Nucleus accumbens (tissue), 56 donors: Measurements from ENCODE around the gene PRCD.

ENCODE experiments used
- DNase-seq, 56 donors: peaks; one replicate each; lab custom pipeline; 2025; lab: John Stamatoyannopoulos, UW

Gene PRCD

DNA sequence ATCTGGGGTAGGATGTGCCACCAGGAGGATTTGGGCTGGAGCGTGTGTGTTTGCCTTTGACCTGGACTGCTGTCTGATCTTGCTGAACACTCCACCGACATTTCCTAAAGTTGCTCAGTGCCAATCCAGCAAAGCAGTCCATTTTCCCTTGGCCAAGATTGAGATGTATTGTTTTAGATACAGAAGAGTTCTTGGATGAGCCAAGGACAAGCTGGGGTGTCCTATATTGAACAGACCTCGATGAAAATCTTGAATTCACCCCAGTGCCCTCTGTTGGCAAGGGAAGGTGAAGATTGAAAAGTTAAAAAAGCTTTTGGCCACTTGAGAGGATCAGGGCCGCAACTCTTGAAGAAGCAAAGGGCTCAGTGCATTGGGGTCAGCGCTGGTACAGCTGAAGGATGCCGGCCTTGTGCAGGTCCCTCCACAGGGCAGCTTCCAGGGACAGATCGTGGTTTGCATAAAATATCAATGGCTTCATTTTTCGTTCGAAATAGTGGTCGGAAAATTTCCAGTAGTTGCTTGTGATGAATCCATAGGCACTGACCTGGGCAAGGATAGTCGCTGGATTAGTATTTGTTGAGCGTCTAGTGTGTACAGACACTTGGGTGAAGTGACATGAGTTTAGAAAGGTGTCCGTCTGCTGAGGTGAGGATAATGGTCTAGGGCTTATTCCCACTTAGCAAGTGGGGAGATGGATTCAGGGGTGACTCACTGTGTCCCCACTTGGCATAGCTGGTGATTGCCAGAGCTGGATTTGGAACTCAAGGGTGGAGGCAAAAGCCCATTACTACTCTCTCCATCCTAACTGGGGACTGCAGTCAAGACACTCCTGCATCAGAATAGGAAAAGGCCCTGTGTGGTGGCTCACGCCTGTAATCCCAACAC is 26.1 kb downstream of the PRCD start:
- no peak for DNase-seq

DNA sequence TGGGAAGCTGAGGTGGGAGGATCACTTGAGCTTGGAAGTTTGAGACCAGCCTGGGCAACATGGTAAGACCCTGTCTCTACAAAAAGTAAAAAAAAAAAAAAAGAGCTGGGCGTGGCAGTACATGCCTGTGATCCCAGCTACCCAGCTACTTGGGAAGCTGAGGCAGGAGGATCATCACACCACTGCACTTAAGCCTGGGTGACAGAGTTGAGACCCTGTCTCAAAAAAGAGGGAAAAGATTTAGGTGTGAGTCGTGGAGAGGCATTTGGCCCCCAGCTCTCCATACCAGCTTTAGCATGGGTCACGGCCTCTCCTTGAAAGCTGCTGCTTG is 26.7 kb downstream of the PRCD start:
- no peak for DNase-seq

DNA sequence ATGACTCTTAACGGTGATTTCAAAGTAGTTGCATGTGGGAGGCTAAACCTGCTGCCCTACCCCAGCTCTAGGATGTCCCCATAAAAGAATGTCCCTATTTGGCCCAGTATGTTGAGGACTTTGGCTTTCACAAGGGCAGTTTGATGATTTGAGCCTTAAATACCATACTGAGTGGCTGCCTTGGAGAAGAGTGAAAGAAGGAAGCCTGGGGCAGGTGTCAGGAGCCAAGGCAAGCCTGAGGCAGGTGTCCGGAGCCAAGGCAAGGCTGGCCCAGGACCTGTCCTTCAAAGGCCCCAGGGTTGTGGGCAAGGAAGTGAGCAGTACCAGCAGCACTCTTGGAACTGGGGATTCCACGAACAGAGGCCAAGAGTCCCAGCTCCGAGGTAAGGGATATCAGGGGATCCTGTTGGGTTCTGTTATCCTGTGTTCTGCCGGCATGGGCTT is 27.2 kb downstream of the PRCD start:
- DNase-seq: no peak

DNA sequence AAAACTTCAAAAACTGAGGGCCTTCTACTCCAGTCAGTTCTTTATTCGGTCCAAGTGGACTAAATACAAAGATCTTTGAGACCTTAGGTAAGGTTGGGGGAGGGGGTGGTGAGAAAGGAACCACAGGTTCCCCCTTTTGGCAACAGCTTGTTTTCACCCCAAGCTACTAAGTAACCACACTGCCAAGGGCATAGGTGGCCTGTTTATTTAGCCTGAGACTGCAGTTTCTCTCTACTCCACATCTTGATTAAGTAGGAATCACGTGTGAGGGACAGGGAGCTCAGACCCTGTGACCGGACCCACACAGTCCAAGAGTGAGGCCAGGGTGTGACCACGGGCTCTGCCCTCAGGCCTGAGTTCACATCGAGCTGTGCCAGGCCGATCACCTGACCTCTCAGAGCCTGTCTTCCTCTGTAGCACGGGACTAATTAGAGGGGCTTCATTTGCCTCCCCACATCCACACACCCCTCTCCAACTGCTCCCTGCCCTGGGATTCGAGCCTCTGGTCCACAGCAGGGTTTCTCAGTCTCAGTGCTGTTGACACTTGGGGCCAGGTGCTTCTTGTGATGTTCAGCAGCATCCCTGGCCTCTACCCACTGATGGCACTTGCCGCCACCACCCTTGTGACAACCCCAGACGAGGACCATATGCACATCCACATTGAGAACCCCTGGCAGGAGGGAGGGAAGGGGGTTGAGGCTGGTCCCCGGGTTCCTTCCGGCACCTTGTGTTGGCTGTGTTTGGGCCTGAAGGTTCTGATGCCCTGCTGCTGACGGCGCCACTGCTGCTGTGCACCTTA is 28.0 kb downstream of the PRCD start:
- DNase-seq: no peak

DNA sequence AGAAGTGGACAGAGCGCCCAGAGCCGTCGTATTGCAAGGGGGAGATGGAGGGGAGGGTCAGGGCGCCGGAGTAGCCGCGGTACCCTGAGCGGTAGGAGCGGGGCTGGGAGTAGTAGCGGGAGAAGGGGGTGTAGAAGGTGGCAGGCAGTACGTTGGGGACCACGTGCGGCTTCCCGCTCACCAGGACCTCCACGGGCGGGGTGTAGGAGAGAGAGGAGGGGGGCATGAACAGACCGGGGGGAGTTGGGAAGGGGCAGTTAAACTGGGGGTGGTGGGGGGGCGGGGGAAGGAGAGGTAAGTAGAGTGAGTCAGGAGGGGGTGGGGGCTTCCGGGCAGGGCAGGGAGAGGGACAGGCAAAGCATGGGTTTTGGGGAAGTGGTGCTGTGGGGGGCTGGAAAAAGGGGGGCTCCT is 29.0 kb downstream of the PRCD start:
- no peak for DNase-seq

DNA sequence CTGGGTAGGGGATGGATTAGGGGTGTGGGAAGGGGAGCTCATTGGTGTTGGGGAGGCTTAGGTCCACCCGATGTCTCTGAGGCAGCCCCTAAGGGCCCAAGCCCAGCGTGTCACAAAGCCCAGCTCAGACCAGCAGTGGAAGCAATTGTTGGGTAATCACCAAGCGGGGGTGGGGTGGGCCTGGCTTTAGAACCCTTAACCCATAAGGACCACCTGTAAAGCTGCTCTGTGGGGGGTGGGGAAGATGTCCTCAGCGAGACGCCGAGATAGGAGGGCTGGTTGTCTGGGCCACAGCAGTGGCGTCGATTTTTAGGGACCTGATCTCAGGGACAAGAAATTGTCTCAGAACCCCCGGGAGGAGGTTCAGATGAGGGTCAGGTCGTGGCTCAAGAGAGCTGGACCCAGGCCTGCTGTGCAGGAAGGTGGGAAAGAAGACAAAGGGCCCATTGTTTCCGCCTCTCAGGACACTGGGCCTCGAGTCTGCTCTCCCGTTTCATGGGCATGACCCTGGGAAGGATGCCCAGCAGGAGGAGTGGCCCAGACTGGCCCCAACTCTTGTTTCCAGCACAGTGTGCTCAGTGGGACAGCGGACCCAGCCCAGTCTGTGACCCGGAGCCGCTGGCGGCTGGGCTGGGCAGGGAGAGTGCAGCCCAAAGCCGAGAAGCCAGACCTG is 29.9 kb downstream of the PRCD start:
- peak in 50 of 56 donors; percentile 17 to 85 (median 58) for DNase-seq

DNA sequence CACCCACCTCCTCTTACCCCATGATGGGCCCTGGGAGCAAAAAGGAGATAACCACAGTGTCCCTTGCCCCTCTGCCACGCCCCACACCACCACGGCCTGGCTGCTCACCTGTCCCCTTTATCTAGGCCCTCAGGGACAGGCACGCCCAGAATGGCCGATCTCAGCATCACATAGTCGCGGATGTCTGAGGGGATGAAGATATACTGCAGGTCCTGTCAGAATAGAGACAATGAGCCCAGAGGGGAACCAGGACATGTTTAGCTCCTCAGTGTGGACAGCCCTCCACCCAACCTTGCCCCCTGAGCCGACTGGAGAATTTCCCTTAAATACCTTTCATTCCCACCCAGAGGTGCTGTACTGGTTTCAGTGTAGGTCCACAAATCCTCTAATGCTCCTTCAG is 30.6 kb downstream of the PRCD start:
- no peak for DNase-seq

DNA sequence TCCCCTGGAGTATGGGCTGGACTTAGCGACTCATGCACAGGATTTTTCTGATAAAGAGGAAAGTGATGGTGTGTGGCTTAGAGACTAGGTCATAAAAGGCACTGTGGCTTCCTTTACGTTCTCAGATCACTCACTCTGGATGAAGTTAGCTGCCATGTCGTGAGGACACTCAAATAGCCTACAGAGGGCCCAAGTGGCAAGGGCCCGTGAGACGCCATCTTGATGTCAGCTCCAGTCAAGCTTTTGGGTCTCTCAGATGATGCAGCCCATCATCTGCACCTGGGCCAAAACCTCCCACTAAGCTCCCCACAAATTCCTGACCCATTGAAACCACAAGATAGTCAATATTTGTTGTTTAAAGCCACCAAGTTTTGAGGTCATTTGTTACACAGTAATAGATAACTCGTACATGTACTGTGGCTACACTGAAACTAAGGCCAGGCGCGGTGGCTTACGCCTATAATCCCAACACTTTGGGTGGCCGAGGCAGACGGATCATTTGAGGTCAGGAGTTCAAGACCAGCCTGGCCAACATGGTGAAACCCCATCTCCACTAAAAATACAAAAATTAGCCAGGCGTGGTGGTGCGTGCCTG is 31.1 kb downstream of the PRCD start:
- DNase-seq: no peak

DNA sequence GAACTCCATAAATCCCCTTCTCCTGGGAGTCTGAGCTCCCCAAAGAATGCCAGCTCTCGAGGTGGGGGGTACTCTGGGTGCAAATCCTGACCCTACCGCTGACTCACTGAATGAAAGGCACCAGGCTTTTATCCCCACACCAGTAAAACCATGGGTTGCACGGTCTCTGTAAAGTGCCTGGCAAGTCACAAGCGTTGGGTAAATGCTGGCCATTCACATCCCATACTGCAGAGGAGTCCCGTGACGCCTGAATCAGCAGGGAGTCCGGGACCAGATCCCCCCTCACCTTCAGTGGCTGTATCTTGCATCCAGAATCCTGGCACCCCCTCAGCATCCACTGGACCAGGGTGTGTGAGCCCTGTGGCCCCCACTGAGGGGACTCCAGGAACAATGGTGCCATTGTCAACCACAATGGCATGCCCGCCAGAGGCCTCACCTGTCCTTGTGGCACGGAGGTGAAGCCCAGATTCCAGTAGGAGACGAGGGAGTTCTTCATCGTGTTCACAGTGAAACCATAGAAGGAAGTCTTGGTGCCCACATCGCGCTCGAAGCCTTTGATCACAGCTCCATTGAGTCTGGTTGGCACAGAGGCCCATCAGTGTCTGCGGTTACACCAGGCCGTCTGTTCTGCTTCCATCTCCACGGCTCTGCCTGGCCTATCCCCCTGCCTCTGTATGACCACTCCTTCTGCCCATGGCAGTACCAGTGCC is 32.5 kb downstream of the PRCD start:
- DNase-seq: no peak

DNA sequence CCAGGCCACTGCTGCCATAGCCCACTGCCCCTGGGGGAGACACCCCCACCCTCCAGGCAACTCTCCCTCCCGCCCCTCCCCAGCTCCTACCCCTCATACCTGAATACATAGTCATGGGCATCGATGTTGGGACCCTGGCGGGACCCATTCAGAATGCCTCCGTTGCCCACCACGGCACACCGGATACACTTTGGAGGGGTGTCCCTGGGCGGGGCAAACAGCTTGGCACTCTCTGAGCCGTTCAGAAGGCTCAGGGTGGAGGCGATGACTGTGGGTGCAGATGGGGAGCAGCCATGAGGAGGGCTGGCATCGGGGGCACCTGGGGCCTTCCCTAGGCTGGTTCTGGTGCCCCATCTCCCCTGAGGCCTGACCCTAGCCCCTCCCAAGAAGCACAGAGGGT is 33.3 kb downstream of the PRCD start:
- DNase-seq: no peak

DNA sequence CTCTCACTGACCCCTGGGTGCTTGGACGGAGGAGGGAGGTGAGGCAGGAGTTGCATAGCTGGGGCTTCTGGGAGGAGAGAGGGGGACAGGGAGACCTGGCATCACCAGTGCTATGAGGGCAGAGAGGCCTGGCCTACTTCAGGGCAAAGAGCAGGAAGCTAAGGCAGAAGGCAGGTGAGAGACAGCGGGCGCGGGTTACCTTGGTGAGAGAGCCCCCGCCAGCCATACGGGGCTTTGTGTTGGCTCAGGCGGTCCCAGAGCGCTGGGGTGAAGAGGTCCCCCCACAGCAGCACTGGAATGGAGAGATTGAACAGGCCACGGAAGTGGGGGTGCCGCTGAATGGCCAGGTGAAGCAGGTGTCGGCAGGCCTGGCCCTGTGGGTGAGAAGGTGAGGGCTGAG is 34.3 kb downstream of the PRCD start:
- no peak for DNase-seq

DNA sequence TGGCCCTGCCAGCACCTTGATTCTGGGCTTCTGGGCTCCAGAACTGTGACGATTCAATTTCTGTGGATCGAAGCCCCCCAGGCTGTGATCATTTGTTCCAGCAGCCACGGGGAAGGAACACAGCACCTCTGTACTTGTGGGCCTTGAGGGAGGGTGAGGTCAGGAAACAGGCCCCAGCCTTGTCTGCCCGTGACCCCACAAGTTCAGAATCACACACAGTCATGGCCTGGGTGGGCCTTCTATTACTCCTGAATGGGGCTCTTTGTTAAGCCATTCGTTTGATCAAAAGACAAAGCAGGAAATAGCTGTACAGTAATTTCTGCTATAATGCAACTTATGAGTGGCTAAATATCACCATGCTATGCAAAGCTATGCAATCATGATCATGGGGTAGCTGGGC is 35.7 kb downstream of the PRCD start:
- no peak for DNase-seq

DNA sequence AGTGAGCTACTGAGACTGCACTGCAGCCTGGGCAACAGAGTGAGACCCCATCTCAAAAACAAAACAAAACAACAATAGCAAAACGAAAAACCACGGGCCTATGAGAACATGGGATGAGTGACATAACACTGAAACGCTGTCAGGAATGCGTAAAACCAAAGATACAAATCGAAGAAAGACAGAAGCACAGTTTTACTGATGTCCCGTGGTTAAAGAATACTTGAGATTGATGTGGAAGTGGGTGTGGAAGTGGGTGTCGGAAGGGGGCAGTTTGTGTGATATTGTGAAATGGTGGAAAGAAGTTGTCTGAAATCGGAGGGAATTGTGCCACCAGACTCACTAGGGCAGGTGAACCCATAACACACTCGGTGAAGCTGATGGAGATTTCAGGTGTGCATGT is 36.3 kb downstream of the PRCD start:
- no peak for DNase-seq

DNA sequence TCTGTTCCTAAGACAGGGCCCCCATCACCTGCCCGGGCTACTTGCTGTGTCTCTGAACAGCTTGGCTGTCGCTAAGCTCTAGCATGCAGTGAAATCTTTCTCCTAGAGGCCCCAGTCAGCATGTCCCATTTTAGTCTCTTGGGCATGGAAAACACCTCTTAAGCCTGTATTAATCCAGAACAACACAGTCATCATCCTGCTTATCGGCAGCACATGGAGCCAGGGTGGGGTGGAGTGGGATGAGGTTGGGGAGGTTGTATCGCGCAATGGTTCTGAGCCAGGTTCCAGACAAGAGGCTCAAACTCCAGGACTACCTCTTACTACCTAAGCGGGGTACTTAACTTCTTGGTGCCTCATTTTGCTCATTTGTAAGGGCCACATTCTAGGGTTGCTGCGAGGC is 38.0 kb downstream of the PRCD start:
- no peak for DNase-seq

DNA sequence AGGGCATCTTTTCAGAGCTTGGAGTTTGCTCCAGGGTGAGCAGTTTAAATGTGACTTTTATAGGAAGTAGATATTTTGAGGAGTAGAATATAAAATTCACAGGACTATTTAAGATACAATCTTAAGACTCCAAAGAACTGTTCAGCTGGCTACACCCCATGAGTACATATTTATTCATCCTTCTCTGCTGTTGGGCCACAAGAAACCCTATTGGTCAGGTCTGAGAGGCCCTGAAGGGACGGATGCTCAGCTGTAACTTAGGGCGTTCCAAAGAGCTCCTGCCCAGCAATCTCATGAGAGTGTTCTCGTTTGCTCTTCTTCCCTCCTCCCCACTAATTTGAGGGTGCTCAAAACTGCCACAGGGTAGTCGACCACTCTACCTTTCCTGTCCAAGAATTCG is 38.5 kb downstream of the PRCD start:
- DNase-seq: no peak

DNA sequence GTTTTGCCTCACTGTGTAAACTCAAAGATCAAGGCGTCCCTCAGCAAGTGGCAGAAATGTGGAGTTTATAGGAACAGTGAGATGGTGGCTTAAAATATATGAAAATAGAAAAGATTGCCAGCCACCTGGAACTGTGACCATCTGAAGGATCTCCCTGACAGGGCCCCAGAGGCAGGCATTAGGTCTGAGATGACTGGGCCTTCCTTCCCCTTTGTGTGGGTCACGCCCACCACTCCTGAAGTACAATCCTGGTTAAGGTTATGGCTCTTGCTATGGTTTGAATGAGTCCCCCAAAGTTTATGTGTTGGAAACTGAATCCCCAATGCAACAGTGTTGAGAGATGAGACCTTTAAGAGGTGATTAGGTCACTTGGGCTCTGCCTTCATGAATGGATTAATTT is 39.4 kb downstream of the PRCD start:
- no peak for DNase-seq

DNA sequence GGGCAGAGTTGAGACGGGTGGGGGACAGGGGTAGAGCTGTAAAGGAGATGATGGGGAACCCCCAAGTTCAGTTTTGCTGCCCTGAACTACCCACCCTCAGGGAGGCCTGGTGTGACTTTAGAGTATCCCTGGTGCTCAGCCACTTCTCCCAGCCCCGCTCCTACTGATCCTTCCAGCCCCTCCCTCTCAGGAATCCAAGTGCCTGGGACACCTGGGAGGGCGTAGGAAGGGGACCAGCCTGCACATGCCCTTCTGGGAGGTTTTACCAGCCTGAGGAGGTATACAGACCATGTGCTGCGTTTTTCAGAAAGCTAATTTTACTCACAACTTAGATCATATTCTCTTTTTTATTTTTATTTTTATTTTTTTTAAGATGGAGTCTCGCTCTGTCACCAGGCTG is 41.7 kb downstream of the PRCD start:
- no peak for DNase-seq

DNA sequence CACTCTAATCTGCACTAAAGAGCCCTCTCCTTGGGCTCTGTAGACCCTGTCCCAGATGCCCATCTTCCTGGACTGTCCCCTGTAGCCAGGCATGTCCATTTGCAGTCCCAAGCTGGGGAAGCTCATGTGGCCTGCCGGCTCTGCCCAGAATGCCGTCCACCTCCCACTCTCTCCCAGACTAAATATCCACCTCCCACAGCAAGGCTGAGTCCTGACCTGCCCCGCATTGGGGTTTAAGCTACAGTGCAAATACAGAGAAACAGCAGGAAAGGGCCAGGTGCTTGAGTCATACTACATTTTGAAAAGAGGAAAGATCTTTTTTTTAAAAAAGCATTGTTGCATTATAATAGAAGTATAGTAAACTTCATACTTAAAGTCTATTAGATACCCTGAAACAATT is 42.8 kb downstream of the PRCD start:
- no peak for DNase-seq

DNA sequence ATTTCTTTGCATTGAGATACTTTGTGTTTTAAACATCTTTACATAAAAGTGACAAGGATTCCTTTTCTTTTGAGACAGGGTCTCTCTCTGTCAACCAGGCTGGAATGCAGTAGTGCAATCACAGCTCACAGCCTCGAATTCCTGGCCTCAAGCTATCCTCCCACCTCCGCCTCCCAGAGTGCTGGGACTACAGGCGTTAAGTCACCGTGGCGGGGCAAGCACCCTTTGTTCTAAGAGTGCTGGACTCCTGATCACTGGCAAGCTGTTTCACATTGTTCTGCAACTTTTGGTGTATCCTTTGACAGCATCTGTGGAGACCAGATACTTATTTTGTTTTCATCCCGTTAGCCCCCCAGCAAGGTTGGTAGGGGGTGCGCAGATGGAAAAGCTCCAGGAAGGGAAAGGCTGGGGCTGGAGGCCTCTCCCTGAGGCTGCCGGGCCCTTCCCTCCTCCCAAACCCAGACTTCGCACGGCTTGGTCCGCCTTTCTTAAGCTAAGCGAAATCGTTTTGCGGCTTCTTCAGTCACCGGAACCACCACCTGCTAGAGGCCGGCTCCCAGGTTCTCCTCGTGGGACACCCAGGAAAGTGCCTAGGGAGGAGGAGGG is 44.7 kb downstream of the PRCD start:
- no peak for DNase-seq
